GM12878 (cell line): ENCODE data around the gene NDUFV1. TPM values are rescaled to one million over a fixed set of nuclear protein-coding genes. Genes with fewer than 3 reads are reported as not detected.

ENCODE experiments used
- ASH2L ChIP-seq: fragments of 300-600, 200-600 bp; sonication (generic); IDR thresholded peaks from 2 replicates; pipeline ENCODE4 v1.6.1; 2017; ENCODE audit warnings: low read depth, mild to moderate bottlenecking, borderline replicate concordance
- BCL11A ChIP-seq: IDR thresholded peaks from 2 replicates; pipeline ENCODE4 v1.6.1; 2011; ENCODE audit warnings: low read depth, low read length
- ESRRA ChIP-seq: IDR thresholded peaks from 2 replicates; pipeline ENCODE4 v1.6.1; 2012; ENCODE audit warnings: mild to moderate bottlenecking, low read length, improper control_type of control experiment
- FOXM1 ChIP-seq: IDR thresholded peaks from 2 replicates; pipeline ENCODE4 v1.6.1; 2012; ENCODE audit warnings: low read depth, mild to moderate bottlenecking, inconsistent platforms, low read length, moderate library complexity
- HCFC1 ChIP-seq: fragments of 150-350 bp; IDR thresholded peaks from 2 replicates; pipeline ENCODE4 v1.6.1; 2014; ENCODE audit warnings: low read length
- KDM1A ChIP-seq: fragments of 200-600 bp; sonication (generic); IDR thresholded peaks from 2 replicates; pipeline ENCODE4 v1.6.1; 2016; ENCODE audit warnings: borderline replicate concordance
- MEF2B ChIP-seq: fragments of 450-650 bp; IDR thresholded peaks from 2 replicates; pipeline ENCODE4 v1.6.1; 2018; ENCODE audit warnings: mild to moderate bottlenecking, moderate library complexity; ENCODE audit not compliant: partially characterized antibody, poor library complexity, severe bottlenecking
- MLLT1 ChIP-seq: fragments of 450-650 bp; IDR thresholded peaks from 2 replicates; pipeline ENCODE4 v1.6.1; 2016; ENCODE audit warnings: mild to moderate bottlenecking
- NFXL1 ChIP-seq: fragments of 450-650 bp; IDR thresholded peaks from 2 replicates; pipeline ENCODE4 v1.6.1; 2017; ENCODE audit warnings: antibody characterized with exemption, mild to moderate bottlenecking, borderline replicate concordance
- NFYA ChIP-seq: IDR thresholded peaks from 2 replicates; pipeline ENCODE4 v1.6.1; 2011; ENCODE audit warnings: low read depth, mild to moderate bottlenecking, low read length, improper control_type of control experiment, borderline replicate concordance
- NR2F1 ChIP-seq: fragments of 450-650 bp; conservative IDR thresholded peaks from 2 replicates; pipeline ENCODE4 v1.6.1; 2017; ENCODE audit warnings: mild to moderate bottlenecking
- POLR2AphosphoS5 ChIP-seq: IDR thresholded peaks from 2 replicates; pipeline ENCODE4 v1.6.1; 2011; ENCODE audit warnings: mild to moderate bottlenecking, low read length, inconsistent platforms
- RBBP5 ChIP-seq: fragments of 200-600 bp; sonication (generic); conservative IDR thresholded peaks from 2 replicates; pipeline ENCODE4 v1.6.1; 2016
- RFX5 ChIP-seq: IDR thresholded peaks from 2 replicates; pipeline ENCODE4 v1.6.1; 2011; ENCODE audit warnings: low read depth, low read length, improper control_type of control experiment
- SMAD1 ChIP-seq: fragments of 450-650 bp; IDR thresholded peaks from 2 replicates; pipeline ENCODE4 v1.6.1; 2018; ENCODE audit warnings: mild to moderate bottlenecking, low read depth; ENCODE audit not compliant: partially characterized antibody
- SPI1 ChIP-seq: IDR thresholded peaks from 2 replicates; pipeline ENCODE4 v1.6.1; 2011; ENCODE audit warnings: low read depth, mild to moderate bottlenecking, low read length, moderate library complexity, borderline replicate concordance; ENCODE audit not compliant: insufficient read depth
- SRF ChIP-seq, 2 experiments: IDR thresholded peaks; 2 replicates each; pipeline ENCODE4 v1.6.1; 2011; ENCODE audit warnings: low read depth in 2 of 2, low read length in 2 of 2, mild to moderate bottlenecking in 1 of 2, moderate library complexity in 1 of 2
- TBL1XR1 ChIP-seq: IDR thresholded peaks from 2 replicates; pipeline ENCODE4 v1.6.1; 2012; ENCODE audit warnings: low read depth, low read length, improper control_type of control experiment
- TCF12 ChIP-seq: IDR thresholded peaks from 2 replicates; pipeline ENCODE4 v1.6.1; 2011; ENCODE audit warnings: low read depth, mild to moderate bottlenecking, low read length
- TCF3 ChIP-seq: IDR thresholded peaks from 2 replicates; pipeline ENCODE4 v1.6.1; 2012; ENCODE audit warnings: low read depth, mild to moderate bottlenecking, low read length, borderline replicate concordance; ENCODE audit not compliant: insufficient read depth
- WRNIP1 ChIP-seq: IDR thresholded peaks from 2 replicates; pipeline ENCODE4 v1.6.1; 2011; ENCODE audit warnings: low read depth, low read length, improper control_type of control experiment, borderline replicate concordance
- YBX1 ChIP-seq: fragments of 450-650 bp; IDR thresholded peaks from 2 replicates; pipeline ENCODE4 v1.6.1; 2016; ENCODE audit warnings: antibody characterized with exemption
- ZBED1 ChIP-seq: IDR thresholded peaks from 2 replicates; pipeline ENCODE4 v1.6.1; 2016; ENCODE audit warnings: borderline replicate concordance
- ZNF24 ChIP-seq: fragments of 450-650 bp; IDR thresholded peaks from 2 replicates; pipeline ENCODE4 v1.6.1; 2017; ENCODE audit warnings: antibody characterized with exemption, mild to moderate bottlenecking
- ZNF687 ChIP-seq: fragments of 450-650 bp; IDR thresholded peaks from 2 replicates; pipeline ENCODE4 v1.6.1; 2017; ENCODE audit warnings: mild to moderate bottlenecking, moderate library complexity
- polyA plus RNA-seq, 11 experiments: library from polyadenylated mRNA; depleted of rRNA in 4 of 11; unstranded in 6 of 11; stranded (reverse) in 5 of 11; fragments of >200 nt; fragmentation: Nextera tagmentation in 4 of 11; fragmentation: Illumina TruSeq in 1 of 11; extraction: Ambion mirVana in 4 of 11; extraction: Trizol in 1 of 11; gene quantifications; 1 replicate in 1 of 11; 2 replicates in 10 of 11; pipeline versions ENCODE4 v1.2.1 to v1.2.3, GENCODE V29; 2011 to 2016; ENCODE audit warnings: inconsistent platforms in 2 of 11, missing spikeins in 2 of 11, low read depth in 1 of 11
- total RNA-seq, 4 experiments: library from RNA; depleted of rRNA in 3 of 4; stranded (reverse); fragments of >200 nt in 3 of 4; fragmentation: Illumina TruSeq in 1 of 4; extraction: Trizol in 1 of 4; gene quantifications; 2 replicates each; pipeline versions ENCODE4 v1.2.1 to v1.2.3, GENCODE V29; 2013 to 2021

NDUFV1 gene
- total and polyA plus RNA-seq, 10 of the 15 experiments (the other 5 are each of a cell fraction or from before 2014, with no cell fraction given), result 8.2 to 380 (median 231) TPM

- TF ChIP-seq ZNF687 (peak; percentile 91), TBL1XR1 (no peak), SMAD1 (no peak), ZNF24 (peak; percentile 69; the same call in 1 of the 2 replicates), TCF12 (peak; percentile 67; the same call in 1 of the 2 replicates), HCFC1 (peak; percentile 19; the same call in 1 of the 2 replicates), NR2F1 (peak; percentile 76), MLLT1 (no peak), RFX5 (no peak), ZBED1 (no peak), KDM1A (no peak), RBBP5 (no peak), YBX1 (no peak), BCL11A (no peak), MEF2B (peak; percentile 70), FOXM1 (no peak), NFXL1 (no peak), TCF3 (peak; percentile 79), SPI1 (no peak), ESRRA (no peak), SRF (IDR thresholded peaks at IDR 0.05; ENCODE audit: low read depth in 2 of 2, low read length in 2 of 2) (peak; percentile 92 to 93), ASH2L (no peak), POLR2AphosphoS5 (peak; percentile 96), NFYA (no peak), WRNIP1 (no peak)
These were observed 23.2 kb upstream of the NDUFV1 start, which contains the start of gene GSTP1 (continued) for GRCh38 chr11:67583247-67584204.
